Activated CD4-positive, alpha-beta T cell treated with anti-CD3 and anti-CD28 coated beads for 4 hours (primary cell): Measurements from ENCODE around the gene SCGB1C1.
"Not testable (repeated sequence)": the region's sequence is repeated elsewhere in the genome, so short reads cannot be mapped to it uniquely, and the experiment has no call there.

Source experiments
- DNase-seq, 2 donors: peaks; one replicate each; pipeline ENCODE4 v3.0.0-alpha.2; 2020

SCGB1C1 gene

GRCh38 chr11:220641-221215 is 27.9 kb downstream of the SCGB1C1 start:
- DNase-seq, result not testable (repeated sequence)

DNA sequence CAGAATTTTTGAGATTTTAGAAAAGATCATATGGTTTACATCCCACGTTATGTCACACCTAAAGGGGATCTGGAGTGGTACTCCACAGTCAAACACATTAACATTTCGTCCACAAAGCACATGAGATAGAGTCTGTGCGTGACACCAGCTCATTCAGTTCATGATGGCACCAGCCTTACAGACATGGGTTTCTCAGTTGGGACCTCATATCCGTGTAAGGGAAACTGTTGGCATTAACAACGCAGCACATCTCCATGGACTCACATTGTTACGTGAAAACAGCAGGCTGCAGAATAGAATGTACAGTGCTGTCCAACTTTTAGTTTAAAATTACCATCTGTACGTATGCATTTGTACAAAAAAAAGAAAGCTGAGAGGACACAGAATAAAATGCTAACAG is 28.7 kb downstream of the SCGB1C1 start:
- DNase-seq, result no peak

- no peak for DNase-seq
Measured at GRCh38 chr11:221998-222789, 29.3 kb downstream of the SCGB1C1 start.

- no peak for DNase-seq
Measured at GRCh38 chr11:223026-223789, 30.3 kb downstream of the SCGB1C1 start.

DNA sequence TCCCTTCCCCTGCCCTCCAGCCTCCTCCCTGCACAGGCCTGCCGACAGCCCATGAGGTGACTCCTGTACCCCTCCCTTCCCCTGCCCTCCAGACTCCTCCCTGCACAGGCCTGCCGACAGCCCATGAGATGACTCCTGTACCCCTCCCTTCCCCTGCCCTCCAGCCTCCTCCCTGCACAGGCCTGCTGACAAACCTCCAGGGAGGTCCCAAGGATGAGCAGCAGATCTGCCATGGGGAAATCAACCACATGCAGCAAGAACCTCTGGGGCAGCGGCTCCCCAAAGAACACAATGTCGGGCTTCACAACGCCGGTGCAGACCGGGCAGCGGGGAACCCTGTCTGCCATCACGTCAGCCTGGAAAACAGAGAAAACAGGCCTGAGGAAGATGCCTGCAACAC is 31.0 kb downstream of the SCGB1C1 start:
- no peak for DNase-seq

- DNase-seq, result no peak
Measured at GRCh38 chr11:224424-224823, 31.5 kb downstream of the SCGB1C1 start.

DNA sequence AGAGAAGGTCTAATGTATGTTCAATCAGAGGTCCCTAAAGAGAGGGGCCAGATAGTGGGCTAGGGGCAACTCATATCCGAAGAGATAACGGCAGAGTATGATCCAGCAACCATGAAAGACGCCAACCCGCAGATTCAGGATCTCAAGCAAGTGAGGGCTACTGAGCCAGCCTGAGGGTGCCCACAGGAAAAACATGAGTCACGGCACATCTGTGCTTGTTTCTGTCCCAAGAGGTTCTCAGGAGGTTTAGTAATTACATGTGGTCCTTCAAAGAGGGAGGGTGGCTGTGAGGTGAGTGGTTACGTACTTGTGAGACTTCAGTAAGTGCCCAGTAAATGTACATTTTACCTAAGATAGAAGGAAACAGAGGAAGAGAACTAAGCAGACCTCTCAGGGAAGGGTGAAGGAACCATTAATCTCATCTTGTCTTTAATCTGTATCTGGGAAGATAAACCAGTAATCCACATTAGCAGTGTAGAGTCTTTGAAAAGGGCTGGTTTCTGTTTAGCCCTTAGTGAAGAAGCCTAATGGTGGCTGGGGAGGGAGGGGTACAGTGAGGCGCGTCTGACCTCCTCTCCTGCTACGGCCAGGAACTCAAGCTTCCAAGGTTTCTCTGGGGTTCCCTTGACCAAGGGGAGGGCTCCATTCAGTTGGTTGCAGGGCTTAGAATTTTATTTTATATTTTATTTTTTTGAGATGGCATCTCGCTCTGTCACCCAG is 33.0 kb downstream of the SCGB1C1 start:
- DNase-seq, result no peak

GRCh38 chr11:227824-228379 is 35.0 kb downstream of the SCGB1C1 start:
- DNase-seq, result no peak

DNA sequence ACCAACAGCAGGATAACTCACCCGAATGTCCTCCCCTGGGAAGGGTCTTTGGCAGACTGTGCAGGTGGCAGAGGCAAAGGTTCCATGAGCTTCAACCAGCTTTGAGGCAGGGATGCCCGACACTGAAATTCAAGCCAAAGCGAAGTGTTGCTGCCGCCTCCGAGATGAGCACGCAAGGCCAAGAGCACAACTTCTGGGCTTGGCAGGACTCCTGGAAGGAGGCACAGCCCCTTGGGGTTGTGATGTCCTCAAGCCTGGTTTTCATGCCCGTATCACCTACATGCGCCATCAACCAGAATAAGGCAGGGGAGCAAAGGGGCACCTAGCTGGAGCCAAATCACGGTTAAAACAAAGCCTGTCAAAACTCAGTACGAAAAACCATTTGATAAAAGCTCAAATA is 37.6 kb downstream of the SCGB1C1 start:
- no peak for DNase-seq

GRCh38 chr11:232783-233565 is 40.1 kb downstream of the SCGB1C1 start:
- DNase-seq, result no peak

DNA sequence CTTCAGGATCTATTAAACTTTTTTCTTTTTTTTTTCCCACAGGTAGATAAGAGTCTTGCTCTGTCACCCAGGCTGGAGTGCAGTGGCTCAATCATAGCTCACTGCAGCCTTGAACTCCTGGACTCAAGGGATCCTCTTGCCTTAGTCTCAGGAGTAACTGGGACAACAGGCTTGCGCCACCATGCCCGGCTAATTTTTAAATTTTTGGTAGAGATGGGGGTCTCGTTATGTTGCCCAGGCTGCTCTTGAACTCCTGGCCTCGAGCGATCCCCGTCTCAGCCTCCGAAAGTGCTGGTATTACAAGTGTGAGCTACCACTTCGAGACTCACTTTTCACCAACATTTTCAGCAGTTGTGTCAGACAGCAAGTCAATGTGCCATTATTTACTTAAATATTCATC is 42.3 kb downstream of the SCGB1C1 start:
- no peak for DNase-seq

- peak in 1 of 2 donors; percentile 76 for DNase-seq
Measured at GRCh38 chr11:235609-235996, 42.7 kb downstream of the SCGB1C1 start.

DNA sequence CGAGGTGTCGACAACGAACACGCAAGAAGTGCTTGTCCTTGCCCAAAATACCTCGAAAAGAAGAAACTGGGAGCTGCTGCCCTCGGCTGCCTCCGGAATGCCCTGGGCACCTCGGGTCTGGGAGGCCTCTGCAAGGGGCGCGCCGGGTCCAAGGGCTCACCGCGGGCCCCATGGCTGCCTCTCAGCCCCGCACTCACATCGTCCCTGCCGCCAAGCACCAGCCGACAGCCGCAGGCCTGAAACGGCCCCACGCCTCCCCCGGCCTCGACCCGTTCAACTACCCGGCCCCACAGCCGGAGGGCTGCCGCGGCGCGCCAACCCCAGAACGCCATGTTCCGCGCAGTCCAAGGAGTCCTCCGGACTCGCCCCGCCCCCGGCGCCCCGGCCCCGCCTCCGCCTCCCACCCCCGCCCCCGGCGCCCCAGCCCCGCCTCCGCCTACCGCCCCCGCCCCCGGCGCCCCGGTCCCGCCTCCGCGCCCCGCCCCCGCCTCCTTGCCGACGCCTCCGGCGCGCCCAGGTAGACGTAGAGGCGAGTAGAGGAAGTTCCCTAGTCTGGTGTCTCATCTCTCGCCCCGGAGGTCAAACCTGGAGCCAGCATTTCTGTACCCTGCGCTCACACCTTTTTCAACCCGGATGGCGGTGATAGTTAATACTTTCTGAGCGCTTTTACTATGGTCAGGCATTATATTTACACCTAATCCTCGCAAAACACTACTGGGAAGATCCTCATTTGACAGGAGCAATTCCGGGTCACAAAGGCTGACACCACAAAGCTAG is 43.3 kb downstream of the SCGB1C1 start, which contains the start of gene SIRT3:
Gene SIRT3, minus strand, starts transcription at position 346 of the 777 bp plus-strand sequence. Its CDS starts 14 bp downstream, at position 332.
- peak; percentile 81 to 88 for DNase-seq

GRCh38 chr11:236774-237767 is 44.2 kb downstream of the SCGB1C1 start, which contains the start of gene PSMD13:
Gene PSMD13, plus strand, starts transcription at chr11:236976. Its CDS starts 74 bp downstream, at chr11:237050.
- DNase-seq, result peak; percentile 83 to 86

DNA sequence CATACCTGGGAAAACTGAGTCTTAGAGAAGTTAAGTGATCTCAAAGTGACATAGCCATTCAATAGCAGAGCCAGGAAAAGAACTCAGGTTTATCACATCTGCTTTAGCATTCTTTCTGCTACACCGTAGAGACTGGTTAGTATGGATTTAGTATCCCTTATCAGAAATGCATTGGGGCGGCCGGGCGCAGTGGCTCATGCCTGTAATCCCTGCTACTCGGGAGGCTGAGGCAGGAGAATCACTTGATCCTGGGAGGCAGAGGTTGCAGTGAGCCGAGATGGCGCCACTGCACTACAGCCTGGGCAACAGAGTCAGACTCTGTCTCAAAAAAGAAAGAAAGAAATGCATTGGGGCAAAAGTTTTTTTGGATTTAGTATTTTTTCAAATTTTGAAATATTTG is 45.5 kb downstream of the SCGB1C1 start:
- not testable (repeated sequence) for DNase-seq

GRCh38 chr11:240315-240714 is 47.4 kb downstream of the SCGB1C1 start:
- DNase-seq, result no peak

DNA sequence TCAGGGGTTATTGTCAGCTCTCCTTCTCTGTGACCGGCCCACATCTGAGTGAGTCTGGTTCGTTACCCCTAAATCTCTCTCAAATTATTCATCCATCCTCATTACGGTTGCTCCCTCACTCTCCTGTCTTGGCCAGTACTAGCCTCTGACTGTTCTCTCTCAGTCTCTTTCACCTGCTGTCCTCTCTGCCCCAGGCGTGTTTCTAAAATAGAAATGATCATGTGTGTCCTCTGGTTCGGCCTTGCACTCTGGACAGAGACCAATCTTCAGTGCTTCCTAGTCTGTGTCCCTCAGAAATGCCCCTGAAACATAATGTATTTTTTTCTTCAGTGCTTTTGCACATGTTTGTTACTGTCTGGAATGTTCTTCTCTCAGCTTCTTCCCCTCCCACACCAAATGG is 48.8 kb downstream of the SCGB1C1 start:
- DNase-seq, result no peak
